A549 (cell line): ENCODE results near the gene CUX1.

Experiments used
- BHLHE40 ChIP-seq: IDR thresholded peaks from 2 replicates; pipeline ENCODE4 v1.6.1; 2012; ENCODE audit warnings: low read depth, low read length, inconsistent platforms
- CEBPB ChIP-seq, 2 experiments: fragments of >200 bp in 1 of 2; sonication (Bioruptor Twin) in 1 of 2; formaldehyde crosslinking in 1 of 2; IDR thresholded peaks; 2 replicates each; pipeline ENCODE4 v1.6.1; 2012 to 2016
- CHD4 ChIP-seq: fragments of 200-600 bp; sonication (generic); IDR thresholded peaks from 2 replicates; pipeline ENCODE4 v1.6.1; 2016; ENCODE audit warnings: antibody characterized with exemption, mild to moderate bottlenecking, borderline replicate concordance
- CTCF ChIP-seq: fragments of >200 bp; sonication (Bioruptor Twin); formaldehyde crosslinking; IDR thresholded peaks from 3 replicates; pipeline ENCODE4 v1.5.1; 2016
- E2F6 ChIP-seq: IDR thresholded peaks from 2 replicates; pipeline ENCODE4 v1.6.1; 2012; ENCODE audit warnings: low read depth, borderline replicate concordance
- MAX ChIP-seq: IDR thresholded peaks from 2 replicates; pipeline ENCODE4 v1.6.1; 2012
- MYC ChIP-seq: IDR thresholded peaks from 2 replicates; pipeline ENCODE4 v1.6.1; 2012; ENCODE audit warnings: mild to moderate bottlenecking, inconsistent platforms, low read length, improper control_type of control experiment, borderline replicate concordance
- PBX3 ChIP-seq: IDR thresholded peaks from 2 replicates; pipeline ENCODE4 v1.6.1; 2012
- POLR2A ChIP-seq: IDR thresholded peaks from 2 replicates; pipeline ENCODE4 v1.6.1; 2012; ENCODE audit warnings: mild to moderate bottlenecking, low read length
- POLR2AphosphoS2 ChIP-seq: conservative IDR thresholded peaks from 2 replicates; pipeline ENCODE4 v1.6.1; 2012; ENCODE audit warnings: low read length, improper control_type of control experiment, inconsistent platforms
- RCOR1 ChIP-seq: fragments of 150-350 bp; IDR thresholded peaks from 2 replicates; pipeline ENCODE4 v1.6.1; 2014; ENCODE audit warnings: antibody characterized with exemption, low read length, low read depth
- RFX5 ChIP-seq: fragments of 450-650 bp; IDR thresholded peaks from 2 replicates; pipeline ENCODE4 v1.7.1; 2014; ENCODE audit warnings: antibody characterized with exemption, mild to moderate bottlenecking, moderate library complexity
- SMC3 ChIP-seq: fragments of >200 bp; sonication (Bioruptor Twin); formaldehyde crosslinking; IDR thresholded peaks from 3 replicates; pipeline ENCODE4 v1.6.1; 2018; ENCODE audit warnings: inconsistent platforms
- ZFP36 ChIP-seq: fragments of 450-650 bp; IDR thresholded peaks from 2 replicates; pipeline ENCODE4 v1.6.1; 2014; ENCODE audit warnings: borderline replicate concordance; ENCODE audit not compliant: partially characterized antibody

- TF ChIP-seq PBX3 (no peak), CEBPB (IDR thresholded peaks at IDR 0.05) (no peak), CTCF (no peak), E2F6 (no peak), CHD4 (no peak), RFX5 (no peak), SMC3 (no peak), ZFP36 (no peak), POLR2A (no peak), POLR2AphosphoS2 (no peak), MAX (no peak), MYC (no peak), RCOR1 (no peak), BHLHE40 (no peak)
Measured at GRCh38 chr7:101902680-101903514, 85.5 kb downstream of the CUX1 start.
